Tibial nerve (tissue), 4 donors: ENCODE results near the gene DCBLD2. TPM values are rescaled to one million over a fixed set of nuclear protein-coding genes. Genes with fewer than 3 reads are reported as not detected.
A peak's percentile ranks its signal among the peaks of the same experiment; 100 is the strongest.

Experiments used
- DNase-seq, 2 donors: peaks; one replicate each; pipeline ENCODE4 v3.0.0-alpha.2; 2019; ENCODE audit warnings: low spot score in 2 of 2
- H3K27ac ChIP-seq, 4 donors: fragments of 200-600 bp; sonication (generic) in 3 of 4; one replicate each; pipeline ENCODE4 v1.5.1; 2017 to 2019; ENCODE audit warnings: mild to moderate bottlenecking in 1 of 4
- H3K27me3 ChIP-seq, 2 donors: fragments of 200-600 bp; sonication (generic) in 1 of 2; one replicate each; pipeline versions ENCODE4 v1.5.1 to v1.6.0; 2017 to 2019
- H3K36me3 ChIP-seq, 3 donors: fragments of 200-600 bp; sonication (generic); one replicate each; pipeline ENCODE4 v1.5.1; 2018 to 2019
- H3K4me1 ChIP-seq, 4 donors: fragments of 200-600 bp; sonication (generic) in 3 of 4; one replicate each; pipeline ENCODE4 v1.5.1; 2017 to 2019
- H3K4me3 ChIP-seq, 4 donors: fragments of 200-600 bp; sonication (generic) in 3 of 4; one replicate each; pipeline ENCODE4 v1.5.1; 2017 to 2019; ENCODE audit warnings: mild to moderate bottlenecking in 1 of 4, moderate library complexity in 1 of 4
- H3K9me3 ChIP-seq, 4 donors: fragments of 200-600 bp; sonication (generic) in 3 of 4; one replicate each; pipeline ENCODE4 v1.5.1; 2017 to 2019
- CTCF ChIP-seq, 5 experiments: fragments of 200-600 bp in 3 of 5; fragments of 450-650 bp in 2 of 5; sonication (generic) in 3 of 5; IDR thresholded peaks; one replicate each; pipeline ENCODE4 v1.5.1; 2016 to 2019; ENCODE audit warnings: antibody characterized with exemption in 5 of 5, mild to moderate bottlenecking in 3 of 5, moderate library complexity in 2 of 5
- EP300 ChIP-seq, 2 donors: sonication (generic); formaldehyde crosslinking; IDR thresholded peaks; one replicate each; pipeline ENCODE4 v1.6.1; 2017; ENCODE audit warnings: antibody characterized with exemption in 2 of 2, mild to moderate bottlenecking in 1 of 2
- POLR2A ChIP-seq, 2 donors: fragments of 450-650 bp; IDR thresholded peaks; one replicate each; pipeline ENCODE4 v1.6.1; 2017; ENCODE audit warnings: antibody characterized with exemption in 2 of 2, mild to moderate bottlenecking in 2 of 2, moderate library complexity in 2 of 2
- WGBS, 2 donors: methylation state at CpG; one replicate each; pipeline ENCODE4 v1.1.5; 2018; 5-methylcytosine and 5-hydroxymethylcytosine counted together
- total RNA-seq, 4 donors: library from RNA; depleted of rRNA; stranded (reverse); fragments of >200 nt; gene quantifications; one replicate each; pipeline ENCODE4 v1.1.0, GENCODE V29; 2016

The DCBLD2 gene
- 10 to 100 TPM; 37.8 to 51.9 (median 43.6) TPM for total RNA-seq

DNA sequence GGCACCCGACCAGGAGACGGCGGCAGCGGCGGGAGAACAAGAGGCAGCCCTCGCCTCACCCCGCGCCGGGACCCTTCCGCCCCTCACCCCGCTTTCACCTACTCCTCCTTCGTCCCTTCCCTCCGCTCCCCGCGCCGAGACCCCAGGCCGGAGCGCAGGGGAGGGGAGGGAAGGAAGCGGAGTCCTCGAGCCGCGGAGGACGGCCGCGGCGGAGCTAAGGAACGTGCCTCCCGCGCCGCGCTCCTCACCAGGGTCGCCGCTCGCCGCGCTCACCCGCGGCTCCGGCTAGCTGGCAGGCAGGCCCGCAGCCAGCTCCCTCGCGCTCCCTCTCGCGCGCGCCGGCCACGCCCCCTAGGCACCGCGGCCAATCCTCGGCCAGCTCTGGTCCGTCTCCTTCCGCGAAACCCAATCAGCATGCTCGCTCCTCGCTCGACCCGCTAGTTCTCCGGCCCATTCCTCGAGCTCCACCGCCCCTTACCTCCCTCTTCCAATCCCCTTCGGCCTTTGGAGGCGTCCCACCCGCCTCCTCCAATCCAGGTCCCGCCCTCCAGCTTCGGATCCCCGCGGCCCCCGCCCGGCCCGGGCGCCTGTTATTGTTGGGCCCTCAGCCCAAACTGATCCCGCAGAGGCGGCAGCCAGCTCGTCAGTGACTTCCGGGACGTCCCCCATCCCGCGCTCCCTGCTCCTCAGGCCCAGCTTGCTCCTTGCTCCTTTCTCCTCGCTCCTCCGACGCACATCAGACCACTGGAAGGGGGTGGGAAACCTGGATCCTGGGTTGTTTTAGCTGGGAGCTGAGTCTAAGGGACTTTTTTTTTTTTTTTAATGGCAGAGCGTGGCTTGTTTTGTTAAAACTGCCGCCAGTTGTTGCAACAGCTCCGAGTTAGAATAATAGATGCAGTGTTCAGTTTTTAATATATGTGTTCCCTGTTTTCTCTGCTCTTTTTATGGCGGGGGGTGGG is at the start of gene DCBLD2:
Gene DCBLD2, minus strand, starts transcription at position 304 of the 959 bp plus-strand sequence. CDS start 369 bp downstream, outside the sequence.
- Histone ChIP-seq H3K4me3 (peak within 1 kb of the TSS; percentile 90 to 100 (median 94)), H3K36me3 (no peaks in the 10 kb centered on the region), H3K9me3 (no peaks in the 10 kb centered on the region), H3K27me3 (no peaks in the 10 kb centered on the region), H3K27ac (peak within 1 kb of the TSS; percentile 80 to 98 (median 94)), H3K4me1 (peaks cover 0 to 49% (median 7%) of the 10 kb centered on the region in 4 donors)
- 0% methylated on average over 52 to 71 of the region's 86 CpGs for WGBS, 2 donors
- TF ChIP-seq CTCF (IDR thresholded peaks at IDR 0.05) (peak in 1 of 5 experiments; percentile 18), POLR2A (IDR thresholded peaks at IDR 0.05) (peak; percentile 96 to 97), EP300 (IDR thresholded peaks at IDR 0.05) (peak in 1 of 2 donors; percentile 87)
- peak; percentile 92 to 93 for DNase-seq

DNA sequence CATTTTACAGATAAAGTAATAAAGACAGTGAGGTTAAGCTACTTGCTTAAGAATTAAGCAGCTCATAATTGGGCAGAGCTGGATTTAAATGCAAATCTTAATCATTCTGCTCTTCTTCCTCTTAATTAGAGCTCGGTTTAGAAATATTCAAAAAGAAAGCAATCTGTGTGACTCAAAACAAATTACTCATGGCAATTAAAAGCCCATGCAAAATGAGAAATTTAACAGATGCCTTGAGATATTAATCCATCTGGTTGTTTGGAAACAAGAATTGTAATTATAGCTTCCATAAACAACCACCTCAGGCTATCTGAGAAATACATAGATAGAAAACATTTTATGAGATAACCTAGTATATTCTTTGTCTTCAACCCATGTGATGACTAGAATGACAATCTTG is 44.2 kb upstream of the DCBLD2 start:
- no peak for TF ChIP-seq POLR2A (IDR thresholded peaks at IDR 0.05)

DNA sequence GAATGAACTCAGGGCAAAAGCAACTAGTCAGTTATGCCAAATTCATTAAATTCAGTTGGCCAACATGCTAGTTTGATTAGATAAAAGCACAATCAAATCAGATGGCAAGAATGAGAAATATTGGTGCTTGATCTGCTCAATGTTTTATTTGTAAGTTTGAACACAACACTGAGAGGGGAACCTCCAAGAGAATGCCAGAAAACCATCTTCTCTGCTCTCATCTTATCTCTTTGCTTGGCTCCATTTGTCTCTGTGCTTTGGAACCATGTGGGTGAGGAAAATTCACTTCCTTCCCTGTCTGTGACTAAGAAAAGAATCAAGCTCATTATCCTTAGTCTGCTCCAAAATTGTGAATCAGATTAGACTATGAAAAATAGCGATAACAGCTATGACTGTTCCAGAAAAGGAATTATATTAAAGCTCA is 43.6 kb upstream of the DCBLD2 start:
- Histone ChIP-seq H3K4me1 (no peaks in the 10 kb centered on the region), H3K36me3 (no peaks in the 10 kb centered on the region), H3K27ac (no peak overlapping the region), H3K4me3 (no peak overlapping the region), H3K9me3 (no peaks in the 10 kb centered on the region), H3K27me3 (no peaks in the 10 kb centered on the region)
- TF ChIP-seq CTCF (IDR thresholded peaks at IDR 0.05), result no peak
- no peak for TF ChIP-seq POLR2A (IDR thresholded peaks at IDR 0.05)
- no peak for TF ChIP-seq EP300 (IDR thresholded peaks at IDR 0.05)
- no peak for DNase-seq
- WGBS, 2 donors, result 58% methylated on average over 1 of the region's 1 CpG

More for the DNA sequence above, 44.2 kb upstream of the DCBLD2 start:
- H3K4me1 ChIP-seq, result no peaks in the 10 kb centered on the region
- 71 to 81% methylated on average over 1 of the region's 1 CpG for WGBS, 2 donors
- H3K27ac ChIP-seq, result no peak overlapping the region
- H3K27me3 ChIP-seq, result no peaks in the 10 kb centered on the region
- no peak overlapping the region for H3K4me3 ChIP-seq
- DNase-seq, result no peak
- H3K36me3 ChIP-seq, result no peaks in the 10 kb centered on the region
- H3K9me3 ChIP-seq, result no peaks in the 10 kb centered on the region

GRCh38 chr3:98930413-98930812 is 28.9 kb upstream of the DCBLD2 start:
- TF ChIP-seq POLR2A (IDR thresholded peaks at IDR 0.05), result no peak
- TF ChIP-seq EP300 (IDR thresholded peaks at IDR 0.05), result no peak
- no peak for TF ChIP-seq CTCF (IDR thresholded peaks at IDR 0.05)
- H3K27ac ChIP-seq, result no peak overlapping the region
- H3K9me3 ChIP-seq, result peaks cover 0 to 42% (median 7%) of the 10 kb centered on the region in 4 donors
- no peaks in the 10 kb centered on the region for H3K27me3 ChIP-seq
- no peaks in the 10 kb centered on the region for H3K36me3 ChIP-seq
- H3K4me1 ChIP-seq, result no peaks in the 10 kb centered on the region
- no peak overlapping the region for H3K4me3 ChIP-seq
- DNase-seq, result no peak

DNA sequence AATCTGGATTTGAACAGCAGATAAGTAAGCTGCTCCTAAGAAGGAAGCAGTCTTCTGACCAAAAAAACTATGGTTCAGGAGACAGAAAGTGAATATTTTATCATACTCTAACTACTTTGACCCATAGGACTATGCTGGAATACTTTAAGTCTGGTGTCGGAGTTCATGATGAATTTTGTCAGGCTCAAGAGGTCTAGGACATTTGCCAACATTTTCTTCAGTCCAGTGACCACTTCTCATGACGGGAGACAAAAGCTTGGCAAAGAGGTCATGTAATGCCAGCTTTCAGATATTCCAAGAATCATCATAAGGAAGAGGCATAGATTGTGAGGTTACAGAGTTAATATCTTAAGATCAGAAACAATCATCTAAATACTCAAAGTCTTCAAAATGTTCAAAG is 20.5 kb upstream of the DCBLD2 start:
- H3K36me3 ChIP-seq, result no peaks in the 10 kb centered on the region
- H3K27ac ChIP-seq, result no peak overlapping the region
- peaks cover 0 to 4% (median 0%) of the 10 kb centered on the region in 4 donors for H3K4me1 ChIP-seq
- no peaks in the 10 kb centered on the region for H3K27me3 ChIP-seq
- TF ChIP-seq CTCF (IDR thresholded peaks at IDR 0.05) (no peak), EP300 (IDR thresholded peaks at IDR 0.05) (no peak), POLR2A (IDR thresholded peaks at IDR 0.05) (no peak)
- no peaks in the 10 kb centered on the region for H3K9me3 ChIP-seq
- H3K4me3 ChIP-seq, result no peak overlapping the region
- 45 to 58% methylated on average over 2 of the region's 2 CpGs for WGBS, 2 donors
- no peak for DNase-seq
